Testis (tissue), 2 donors: ENCODE measurements around the gene WDR37.

Experiments used
- CTCF ChIP-seq, 3 experiments: fragments of 450-650 bp in 2 of 3; fragments of 200-600 bp in 1 of 3; sonication (generic) in 1 of 3; IDR thresholded peaks; one replicate each; pipeline ENCODE4 v1.5.1; 2016 to 2019; ENCODE audit warnings: antibody characterized with exemption in 3 of 3, mild to moderate bottlenecking in 2 of 3, moderate library complexity in 1 of 3
- POLR2A ChIP-seq: fragments of 450-650 bp; IDR thresholded peaks from one replicate; pipeline ENCODE4 v1.6.1; 2017; ENCODE audit warnings: antibody characterized with exemption, mild to moderate bottlenecking, moderate library complexity

GRCh38 chr10:1107679-1108078, 51.5 kb downstream of the WDR37 start:
- TF ChIP-seq CTCF (IDR thresholded peaks at IDR 0.05) (no peak), POLR2A (no peak)
